NCI-H1436 treated with DMSO at 0.1 percent for 48 hours (cell line): Measurements from ENCODE around the gene PIK3C2A.
"Not testable (repeated sequence)": the region's sequence is repeated elsewhere in the genome, so short reads cannot be mapped to it uniquely, and the experiment has no call there.

Experiments used
- DNase-seq: peaks from one replicate; lab custom pipeline; 2025; lab: John Stamatoyannopoulos, UW

The PIK3C2A gene

GRCh38 chr11:17207317-17208256 is at the start of gene PIK3C2A:
Gene PIK3C2A (minus strand): TSS chr11:17207986. CDS start chr11:17169741, 38,245 bp downstream.
- peak; percentile 37 for DNase-seq

- DNase-seq = no peak
Measured at GRCh38 chr11:17257196-17257595, 49.4 kb upstream of the PIK3C2A start.

- DNase-seq = no peak
Measured at GRCh38 chr11:17256512-17256911, 48.7 kb upstream of the PIK3C2A start.

- no peak for DNase-seq
Measured at GRCh38 chr11:17252704-17253103, 44.9 kb upstream of the PIK3C2A start.

- no peak for DNase-seq
Measured at GRCh38 chr11:17250561-17251350, 43.0 kb upstream of the PIK3C2A start.

- DNase-seq = no peak
Measured at GRCh38 chr11:17244046-17244445, 36.3 kb upstream of the PIK3C2A start.

- DNase-seq = not testable (repeated sequence)
Measured at GRCh38 chr11:17242954-17243353, 35.2 kb upstream of the PIK3C2A start.

GRCh38 chr11:17240780-17241179 is 33.0 kb upstream of the PIK3C2A start:
- DNase-seq = no peak

- DNase-seq = not testable (repeated sequence)
Measured at GRCh38 chr11:17239927-17240326, 32.1 kb upstream of the PIK3C2A start.

GRCh38 chr11:17238377-17238776 is 30.6 kb upstream of the PIK3C2A start:
- DNase-seq = no peak

- DNase-seq = no peak
Measured at GRCh38 chr11:17233101-17233500, 25.3 kb upstream of the PIK3C2A start.

GRCh38 chr11:17230867-17231851 is 23.4 kb upstream of the PIK3C2A start:
- DNase-seq = no peak

GRCh38 chr11:17229481-17230152 is 21.8 kb upstream of the PIK3C2A start:
- no peak for DNase-seq

- not testable (repeated sequence) for DNase-seq
Measured at GRCh38 chr11:17228186-17228925, 20.6 kb upstream of the PIK3C2A start.

- DNase-seq = no peak
Measured at GRCh38 chr11:17224727-17225126, 16.9 kb upstream of the PIK3C2A start.

GRCh38 chr11:17221968-17222367 is 14.2 kb upstream of the PIK3C2A start:
- no peak for DNase-seq

GRCh38 chr11:17219016-17219415 is 11.2 kb upstream of the PIK3C2A start:
- DNase-seq = no peak

- DNase-seq = no peak
Measured at GRCh38 chr11:17218403-17218802, 10.6 kb upstream of the PIK3C2A start.

GRCh38 chr11:17217401-17217800 is 9.6 kb upstream of the PIK3C2A start:
- no peak for DNase-seq

GRCh38 chr11:17214338-17214737 is 6.6 kb upstream of the PIK3C2A start:
- DNase-seq = no peak
